NCI-H2196 (cell line): ENCODE results near the gene PJA1.

Experiments used
- DNase-seq: peaks from one replicate; lab custom pipeline; 2025; ENCODE audit not compliant: unreplicated experiment; lab: John Stamatoyannopoulos, UW

Gene PJA1

DNA sequence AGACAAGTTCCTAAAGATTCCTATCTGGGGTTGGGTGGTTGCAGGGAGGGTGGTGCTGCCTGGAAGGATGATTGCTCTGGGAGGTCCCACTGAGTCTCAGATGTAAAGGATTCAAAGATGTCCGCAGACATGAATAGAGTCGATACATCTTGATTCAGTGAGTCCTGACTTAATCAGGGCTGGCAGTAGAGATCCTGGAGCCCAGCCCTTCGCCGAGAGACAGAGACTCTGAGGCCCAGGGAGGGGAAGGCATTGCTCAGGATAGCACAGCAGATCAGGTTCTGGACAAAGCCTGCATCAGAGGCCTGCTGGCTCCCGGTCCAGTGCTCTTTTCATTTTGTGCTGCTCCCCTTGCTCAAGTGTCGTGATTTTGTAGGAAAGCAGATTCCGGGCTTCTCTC is 21.7 kb downstream of the PJA1 start:
- no peak for DNase-seq

- no peak for DNase-seq
These were observed 22.3 kb downstream of the PJA1 start for GRCh38 chrX:69142788-69143469.

DNA sequence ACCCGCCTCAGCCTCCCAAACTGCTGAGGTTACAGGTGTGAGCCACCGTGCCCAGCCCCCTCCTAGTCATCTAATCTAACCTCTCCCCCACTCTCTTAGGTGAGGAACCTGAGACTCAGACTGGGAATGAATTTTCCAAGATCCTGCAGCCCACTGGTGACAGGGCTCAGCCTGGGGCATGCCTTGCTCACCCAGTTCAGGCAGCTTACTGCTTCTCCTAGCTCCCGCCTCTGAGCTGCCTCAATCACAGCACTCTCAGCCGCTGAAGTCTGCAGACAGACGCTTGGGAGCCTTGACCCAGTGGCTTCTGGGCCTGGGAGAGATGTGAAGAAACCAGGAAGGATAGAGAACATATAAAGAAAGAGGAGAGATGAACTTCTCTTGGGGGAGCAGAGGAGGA is 24.4 kb downstream of the PJA1 start:
- no peak for DNase-seq

- DNase-seq = no peak
These were observed 25.7 kb downstream of the PJA1 start for GRCh38 chrX:69139516-69139915.

DNA sequence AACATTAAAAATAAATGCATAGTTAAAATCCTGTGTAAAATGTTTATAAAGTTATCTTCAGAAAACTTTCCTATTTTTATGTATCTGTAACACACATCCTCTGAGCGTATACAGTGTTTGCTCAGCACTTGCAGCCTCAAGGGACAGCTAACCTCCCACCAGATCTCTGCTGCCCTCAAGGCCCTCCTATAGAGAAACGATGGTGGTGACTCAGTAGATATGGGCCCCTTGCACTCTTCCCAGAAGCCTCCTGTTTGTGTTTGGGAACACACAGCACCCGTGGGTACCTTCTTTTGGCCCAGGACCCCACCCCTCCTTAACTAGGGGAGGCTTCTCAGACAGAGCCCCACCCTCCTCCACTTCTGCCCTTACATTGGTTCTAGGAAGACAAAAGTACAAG is 26.7 kb downstream of the PJA1 start:
- DNase-seq = no peak

DNA sequence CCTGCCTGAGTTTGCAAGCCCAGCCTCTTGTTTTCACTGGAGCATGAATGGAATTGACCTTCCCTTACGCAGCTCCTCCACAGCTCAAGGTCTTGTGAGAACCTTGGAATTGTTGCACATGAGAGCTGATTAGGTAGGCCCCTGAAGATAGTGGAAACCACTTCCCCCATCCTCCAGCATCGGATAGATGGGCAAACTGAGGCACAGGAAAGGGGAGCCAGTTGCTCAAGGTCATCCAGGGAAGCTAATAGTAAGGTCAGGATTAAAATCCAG is 27.2 kb downstream of the PJA1 start:
- no peak for DNase-seq

DNA sequence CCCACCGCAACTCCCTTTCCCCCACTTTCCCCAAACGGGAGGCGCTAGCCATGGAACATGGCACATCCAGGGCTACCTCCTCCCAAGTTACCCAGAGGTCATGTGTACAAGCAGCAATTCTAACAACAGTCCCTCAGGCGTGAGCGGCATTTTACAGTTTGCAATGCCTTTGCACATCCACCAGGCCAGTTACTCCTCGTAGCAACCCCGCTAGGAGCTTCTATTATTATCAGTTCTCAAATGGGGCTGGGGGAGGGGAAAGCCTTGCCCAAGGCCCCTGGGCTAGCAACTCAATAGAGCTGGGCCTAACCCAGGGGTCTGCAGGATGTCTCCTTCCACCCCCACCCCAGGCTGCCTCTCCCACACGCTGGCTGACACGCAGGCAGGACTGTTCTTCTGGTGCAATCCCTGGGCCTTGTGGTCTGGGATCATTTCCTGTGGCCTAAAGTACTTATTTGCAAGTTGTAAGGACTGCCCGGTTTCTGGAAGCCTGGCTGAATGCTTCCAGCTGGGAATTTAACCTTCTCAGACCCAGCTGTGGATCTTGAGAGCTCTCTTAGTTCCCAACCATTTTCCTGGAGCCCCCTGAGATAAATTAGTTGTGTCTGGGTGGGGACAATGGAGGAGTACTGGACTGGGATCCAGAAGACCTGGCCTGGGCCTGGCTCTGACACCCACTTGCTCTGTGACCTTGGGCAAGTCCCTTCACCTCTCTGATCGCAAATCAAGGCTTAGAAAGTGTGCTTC is 27.7 kb downstream of the PJA1 start:
- no peak for DNase-seq

DNA sequence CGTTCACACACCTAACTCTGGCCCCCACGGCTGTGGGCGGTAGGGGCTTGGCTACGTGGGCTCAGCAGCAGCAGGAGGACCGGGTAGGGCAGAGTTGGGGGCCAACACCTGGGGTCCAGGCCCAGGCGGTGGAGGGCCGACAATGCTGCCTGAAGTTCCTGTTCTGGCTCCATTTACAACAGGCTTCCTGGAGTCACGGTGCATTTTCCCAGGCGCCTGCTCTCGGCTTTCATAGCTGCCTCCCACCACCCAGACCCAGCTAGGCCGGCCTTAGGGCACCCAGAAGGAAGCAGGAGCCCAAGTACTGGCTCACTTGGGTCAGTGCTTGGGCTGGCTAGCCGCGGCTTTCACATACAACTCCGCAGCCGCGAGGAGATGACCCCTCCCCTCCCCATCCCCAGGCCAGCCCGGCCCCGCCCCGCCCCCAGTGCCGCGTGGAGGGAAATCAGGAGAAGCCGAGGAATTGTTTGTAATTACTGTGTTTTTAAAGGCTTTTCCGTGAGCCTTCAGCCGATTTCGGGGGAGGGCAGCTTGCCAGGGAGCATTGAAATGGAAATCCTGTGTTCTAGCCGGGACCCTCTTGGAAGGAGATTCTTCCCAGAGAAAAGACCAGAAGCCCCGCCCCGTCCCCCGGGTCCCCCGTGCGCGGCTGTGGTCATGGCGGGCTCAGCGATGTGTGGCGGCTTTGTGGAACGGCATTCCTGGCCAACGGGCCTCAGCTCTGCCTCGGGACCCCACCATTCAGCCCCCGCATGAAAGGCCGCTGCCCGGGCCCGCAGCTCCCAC is 28.5 kb downstream of the PJA1 start:
- DNase-seq = no peak

DNA sequence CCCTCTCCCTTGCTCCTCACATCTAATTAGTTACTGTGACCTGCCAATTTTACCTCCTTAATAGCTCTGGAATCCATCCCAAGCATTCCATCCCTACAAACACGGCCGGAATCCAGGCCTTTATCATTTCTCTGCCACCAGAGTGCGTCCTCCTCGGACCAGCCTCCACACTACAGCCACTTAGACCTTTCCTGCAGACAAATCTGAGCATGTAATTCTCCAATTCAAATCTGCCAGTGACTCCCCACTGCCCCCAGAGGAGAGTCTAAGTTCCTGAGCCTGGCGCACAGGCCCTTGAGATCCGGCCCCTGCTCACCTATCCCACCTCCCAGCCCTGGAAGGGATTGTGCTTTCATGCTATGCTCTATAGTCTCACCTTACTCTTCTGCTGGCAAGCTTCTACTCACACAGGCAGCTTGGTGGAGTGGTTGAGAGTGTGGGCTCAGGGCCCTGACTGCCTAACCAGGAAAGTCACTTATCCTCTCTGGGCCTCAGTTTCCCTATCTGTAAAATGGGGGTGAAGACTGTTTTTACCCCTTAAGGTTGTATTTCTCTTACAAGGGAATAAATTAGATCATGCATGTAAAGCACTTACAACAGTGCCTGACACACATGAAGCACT is 31.2 kb downstream of the PJA1 start:
- peak; percentile 34 for DNase-seq

GRCh38 chrX:69131886-69132285 is 33.4 kb downstream of the PJA1 start:
- no peak for DNase-seq

DNA sequence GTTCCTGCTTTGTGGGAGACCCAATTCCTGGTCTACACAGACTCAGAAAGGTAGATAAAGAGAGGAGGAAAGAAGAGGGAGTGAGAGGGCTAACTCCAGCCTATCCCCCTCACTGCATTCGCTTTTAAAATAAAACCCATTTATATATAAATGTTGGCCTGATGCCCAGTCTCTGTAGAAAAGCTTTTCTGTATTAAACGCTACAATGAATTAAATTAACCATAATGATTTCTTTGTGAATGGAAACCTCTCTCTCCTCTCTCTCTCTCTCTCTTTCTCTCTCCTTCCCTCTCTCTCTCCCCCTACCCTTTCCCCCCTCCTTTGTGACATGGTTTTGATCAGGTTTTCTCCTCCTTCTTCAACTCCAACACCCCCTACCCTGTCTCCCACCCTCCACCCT is 34.8 kb downstream of the PJA1 start:
- no peak for DNase-seq

GRCh38 chrX:69128588-69128987 is 36.7 kb downstream of the PJA1 start:
- no peak for DNase-seq

GRCh38 chrX:69127466-69127865 is 37.8 kb downstream of the PJA1 start:
- DNase-seq = no peak

- DNase-seq = no peak
These were observed 38.6 kb downstream of the PJA1 start for GRCh38 chrX:69126642-69127041.

- no peak for DNase-seq
These were observed 40.2 kb downstream of the PJA1 start for GRCh38 chrX:69125094-69125493.

DNA sequence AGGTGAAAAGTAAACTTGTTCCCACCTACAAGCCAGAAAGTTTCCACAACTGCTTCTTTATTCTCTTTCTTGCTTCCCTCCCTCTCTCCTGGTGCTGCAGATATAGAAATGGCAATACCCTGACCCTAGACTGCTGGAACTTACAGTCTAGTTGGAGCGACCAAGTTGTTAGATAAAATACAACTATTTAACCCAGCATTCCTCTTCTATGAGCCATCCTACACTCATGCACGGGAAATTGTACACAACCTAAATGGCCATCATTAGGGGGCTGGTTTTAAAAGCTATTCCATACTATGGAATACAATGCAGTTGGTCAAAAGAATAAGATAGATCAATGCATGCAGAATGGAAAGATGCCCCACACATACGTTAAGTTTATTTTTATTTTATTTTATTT is 41.1 kb downstream of the PJA1 start:
- no peak for DNase-seq

GRCh38 chrX:69123481-69123880 is 41.8 kb downstream of the PJA1 start:
- DNase-seq = no peak

GRCh38 chrX:69121321-69122000 is 43.8 kb downstream of the PJA1 start:
- DNase-seq = no peak

DNA sequence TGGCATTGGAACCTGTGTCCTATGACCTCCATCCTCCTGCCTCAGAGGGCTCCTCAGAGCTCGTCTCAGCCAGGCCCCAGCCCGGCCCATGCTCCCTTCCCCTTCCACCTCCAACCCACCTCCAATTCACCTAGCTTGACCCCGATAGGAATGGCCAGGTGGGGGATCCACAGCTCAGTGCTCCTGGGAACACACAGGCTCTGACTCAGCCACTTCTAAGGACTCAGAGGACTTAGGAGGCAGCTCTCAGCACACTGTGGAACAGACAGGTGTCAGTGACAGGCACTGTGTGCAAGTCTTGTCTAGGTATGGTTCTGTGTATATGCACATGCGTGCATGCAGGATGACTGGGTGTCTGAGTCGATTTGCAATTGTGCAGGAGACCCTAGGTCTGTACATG is 44.8 kb downstream of the PJA1 start:
- DNase-seq = no peak

DNA sequence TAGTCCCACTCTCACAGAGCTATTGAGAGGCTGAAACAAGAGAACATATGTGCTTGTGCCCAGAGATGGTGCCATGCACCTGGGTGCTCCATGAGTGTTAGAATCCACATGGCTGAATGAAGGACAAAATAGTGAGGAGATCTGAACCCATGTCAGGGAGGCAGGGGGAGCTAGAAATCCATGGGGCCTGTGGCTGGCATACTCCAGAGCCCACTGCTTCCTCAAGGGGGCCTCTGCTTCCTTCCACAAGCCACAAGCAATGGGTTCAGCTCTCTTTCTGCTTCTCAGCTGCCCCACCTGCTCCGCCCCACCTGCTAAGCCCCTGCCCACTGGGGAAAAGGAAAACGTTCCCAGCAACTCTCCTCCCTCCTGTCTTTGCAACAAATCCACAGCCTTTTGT is 46.1 kb downstream of the PJA1 start:
- DNase-seq = no peak

GRCh38 chrX:69117876-69118526 is 47.3 kb downstream of the PJA1 start:
- no peak for DNase-seq
